Measurements from ENCODE around the gene HERPUD1.

GRCh38 chr16:56931271-56931891 is 561 bp upstream of the HERPUD1 start:
- TF ChIP-seq, protein P1, sequence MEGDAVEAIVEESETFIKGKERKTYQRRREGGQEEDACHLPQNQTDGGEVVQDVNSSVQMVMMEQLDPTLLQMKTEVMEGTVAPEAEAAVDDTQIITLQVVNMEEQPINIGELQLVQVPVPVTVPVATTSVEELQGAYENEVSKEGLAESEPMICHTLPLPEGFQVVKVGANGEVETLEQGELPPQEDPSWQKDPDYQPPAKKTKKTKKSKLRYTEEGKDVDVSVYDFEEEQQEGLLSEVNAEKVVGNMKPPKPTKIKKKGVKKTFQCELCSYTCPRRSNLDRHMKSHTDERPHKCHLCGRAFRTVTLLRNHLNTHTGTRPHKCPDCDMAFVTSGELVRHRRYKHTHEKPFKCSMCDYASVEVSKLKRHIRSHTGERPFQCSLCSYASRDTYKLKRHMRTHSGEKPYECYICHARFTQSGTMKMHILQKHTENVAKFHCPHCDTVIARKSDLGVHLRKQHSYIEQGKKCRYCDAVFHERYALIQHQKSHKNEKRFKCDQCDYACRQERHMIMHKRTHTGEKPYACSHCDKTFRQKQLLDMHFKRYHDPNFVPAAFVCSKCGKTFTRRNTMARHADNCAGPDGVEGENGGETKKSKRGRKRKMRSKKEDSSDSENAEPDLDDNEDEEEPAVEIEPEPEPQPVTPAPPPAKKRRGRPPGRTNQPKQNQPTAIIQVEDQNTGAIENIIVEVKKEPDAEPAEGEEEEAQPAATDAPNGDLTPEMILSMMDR (conservative IDR thresholded peaks at IDR 0.05; ENCODE audit: low read length), result no peak
- TF ChIP-seq EZH2phosphoT487 (IDR thresholded peaks at IDR 0.05; ENCODE audit: borderline replicate concordance), result no peak
